GM12878 (cell line): ENCODE measurements around the gene HAPLN2. TPM values are rescaled to one million over a fixed set of nuclear protein-coding genes. Genes with fewer than 3 reads are reported as not detected.

Experiments used
- ATAC-seq: fragments of 200-7000 bp; cut with Tn5 transposase; 3 replicates; pipeline ENCODE4 v1.9.1; 2020; ENCODE audit warnings: mild to moderate bottlenecking, moderate library complexity
- BruUV-seq: library from RNA; stranded (reverse); fragments of 400-500 nt; replicated peaks from 2 replicates; lab custom pipeline; 2021; lab: Mats Ljungman, UMichigan
- CTCF ChIA-PET: fragments of 300-600 bp; sonication (Branson Sonifier 250); formaldehyde crosslinking; extraction: SDS; loops from one replicate; lab custom pipeline; 2021; ENCODE audit warnings: inconsistent platforms; lab: Yijun Ruan, JAX
- POLR2A ChIA-PET: fragments of 350-600 bp; formaldehyde crosslinking; extraction: SDS; loops from one replicate; lab custom pipeline; 2021; ENCODE audit warnings: inconsistent platforms; lab: Charles Lee
- RAD21 ChIA-PET: fragments of 300-600 bp; sonication (Branson Sonifier 250); formaldehyde crosslinking; loops from one replicate; lab custom pipeline; 2023; ENCODE audit warnings: antibody characterized with exemption; ENCODE audit not compliant: unreplicated experiment; lab: Charles Lee
- SMC1A ChIA-PET: fragments of 300-600 bp; sonication (Branson Sonifier 250); formaldehyde crosslinking; loops from one replicate; lab custom pipeline; 2023; ENCODE audit not compliant: unreplicated experiment, uncharacterized antibody; lab: Charles Lee
- DNase-seq: peaks from one replicate; pipeline ENCODE4 v3.0.0-alpha.2; 2011; ENCODE audit warnings: low read depth, low spot score
- FAIRE-seq: peaks from 3 replicates; lab custom pipeline; 2011; peaks lifted over from hg19 to GRCh38; lab: Jason Lieb, UNC
- H2AFZ ChIP-seq: 2 replicates; pipeline ENCODE4 v1.6.0; 2011; ENCODE audit warnings: low read depth, low read length, control low read depth; ENCODE audit not compliant: control insufficient read depth
- H3K27ac ChIP-seq: 2 replicates; pipeline ENCODE4 v1.5.1; 2011; ENCODE audit warnings: control low read depth; ENCODE audit not compliant: control insufficient read depth, insufficient read depth
- H3K27me3 ChIP-seq, 2 experiments: replicated peaks in 1 of 2; 2 replicates each; pipeline versions ENCODE4 v1.6.0 to v1.6.1; 2011; ENCODE audit warnings: low read length in 1 of 2; ENCODE audit not compliant: control insufficient read depth in 2 of 2, insufficient read depth in 2 of 2
- H3K36me3 ChIP-seq, 2 experiments: 2 replicates each; pipeline ENCODE4 v1.5.1; 2011; ENCODE audit warnings: low read length in 1 of 2; ENCODE audit not compliant: control insufficient read depth in 2 of 2, insufficient read depth in 2 of 2
- H3K4me1 ChIP-seq: 2 replicates; pipeline ENCODE4 v1.6.1; 2011; ENCODE audit warnings: mild to moderate bottlenecking, low read length, moderate library complexity, mixed read lengths; ENCODE audit not compliant: control insufficient read depth, insufficient read depth
- H3K4me2 ChIP-seq: 2 replicates; pipeline ENCODE4 v1.6.0; 2011; ENCODE audit warnings: control low read depth; ENCODE audit not compliant: control insufficient read depth, insufficient read depth
- H3K4me3 ChIP-seq: fragments of 200-600 bp; sonication (generic); 2 replicates; pipeline ENCODE4 v1.5.1; 2016
- H3K79me2 ChIP-seq: 2 replicates; pipeline ENCODE4 v1.6.0; 2011; ENCODE audit warnings: low read length; ENCODE audit not compliant: control insufficient read depth, insufficient read depth
- H3K9ac ChIP-seq: 2 replicates; pipeline ENCODE4 v1.8.0; 2011; ENCODE audit warnings: low read length, control low read depth, mixed read lengths; ENCODE audit not compliant: control insufficient read depth, insufficient read depth
- H3K9me3 ChIP-seq: replicated peaks from 3 replicates; pipeline ENCODE4 v1.5.1; 2011; ENCODE audit warnings: mild to moderate bottlenecking, low read length; ENCODE audit not compliant: control insufficient read depth, insufficient read depth
- H4K20me1 ChIP-seq: 2 replicates; pipeline ENCODE4 v1.6.0; 2011; ENCODE audit not compliant: control insufficient read depth, insufficient read depth
- ATF7 ChIP-seq: fragments of 450-650 bp; IDR thresholded peaks from 2 replicates; pipeline ENCODE4 v1.6.1; 2016; ENCODE audit warnings: low read depth, mild to moderate bottlenecking
- RUNX3 ChIP-seq: IDR thresholded peaks from 2 replicates; pipeline ENCODE4 v1.6.1; 2012; ENCODE audit warnings: low read length, inconsistent platforms
- ZZZ3 ChIP-seq: IDR thresholded peaks from 2 replicates; pipeline ENCODE4 v1.6.1; 2011; ENCODE audit warnings: low read depth; ENCODE audit not compliant: control insufficient read depth, insufficient read length
- WGBS: methylation state at CpG from one replicate; pipeline ENCODE4 v1.1.6; 2016; ENCODE audit warnings: low lambda C conversion rate; ENCODE audit not compliant: insufficient replicate concordance, insufficient coverage; ENCODE audit errors: missing lambda C conversion rate; 5-methylcytosine and 5-hydroxymethylcytosine counted together
- in situ Hi-C: fragments of 300-500 bp; cut with MboI; formaldehyde crosslinking; loops from 9 replicates; pipeline ENCODE4 v1.14.3; 2018; ENCODE audit warnings: mixed read lengths
- intact Hi-C: fragments of 100-400 bp; cut with micrococcal nuclease; formaldehyde crosslinking; loops from one replicate; pipeline ENCODE4 v1.14.2; 2022; ENCODE audit not compliant: unreplicated experiment
- polyA plus RNA-seq, 11 experiments: library from polyadenylated mRNA; depleted of rRNA in 4 of 11; unstranded in 6 of 11; stranded (reverse) in 5 of 11; fragments of >200 nt; fragmentation: Nextera tagmentation in 4 of 11; fragmentation: Illumina TruSeq in 1 of 11; extraction: Ambion mirVana in 4 of 11; extraction: Trizol in 1 of 11; gene quantifications; 1 replicate in 1 of 11; 2 replicates in 10 of 11; pipeline versions ENCODE4 v1.2.1 to v1.2.3, GENCODE V29; 2011 to 2016; ENCODE audit warnings: inconsistent platforms in 2 of 11, missing spikeins in 2 of 11, low read depth in 1 of 11
- total RNA-seq, 4 experiments: library from RNA; depleted of rRNA in 3 of 4; stranded (reverse); fragments of >200 nt in 3 of 4; fragmentation: Illumina TruSeq in 1 of 4; extraction: Trizol in 1 of 4; gene quantifications; 2 replicates each; pipeline versions ENCODE4 v1.2.1 to v1.2.3, GENCODE V29; 2013 to 2021

HAPLN2 gene
- total and polyA plus RNA-seq, 10 of the 15 experiments (the other 5 are each of a cell fraction or from before 2014, with no cell fraction given): 0.15 to 0.24 TPM; not detected in 8

DNA sequence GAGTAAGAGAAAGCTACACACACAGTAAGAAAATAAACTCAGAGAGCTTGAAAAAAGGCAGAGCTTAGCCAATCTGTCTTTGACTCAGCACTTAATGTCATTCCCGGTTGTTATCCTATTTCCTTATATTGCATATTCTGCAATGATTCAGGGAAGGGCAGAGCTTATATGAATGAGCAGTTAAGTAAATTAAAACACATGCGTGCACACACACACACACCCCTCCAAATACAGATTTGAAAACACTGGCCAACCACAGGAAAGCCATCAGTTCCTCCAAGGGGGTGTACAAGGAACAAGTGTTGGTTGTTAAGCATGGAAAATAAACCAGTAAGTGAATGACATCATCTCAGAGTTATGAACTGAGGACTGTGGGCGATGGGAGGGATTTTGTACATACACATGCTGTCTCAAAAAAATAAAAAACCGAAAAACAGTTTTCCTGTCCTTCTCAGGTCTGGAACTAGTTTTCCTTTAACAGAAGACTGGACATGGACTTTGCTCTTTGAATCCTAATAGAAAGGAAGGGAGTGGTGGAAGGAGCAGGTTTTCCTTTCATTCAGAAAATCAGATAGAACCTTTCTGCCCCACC is 47.9 kb upstream of the HAPLN2 start:
- H3K36me3 ChIP-seq: no peaks in the 10 kb centered on the region
- CTCF ChIA-PET: interaction anchor here (0.6 to 2.7 kb wide), 14 partner anchors 10 to 1208 kb away, joined by 3 to 16 read pairs (median 4); partner anchors contain the start of genes GPATCH4 and HAPLN2
- H2AFZ ChIP-seq: no peak overlapping the region; the same call in 1 of the 2 replicates
- 0 out of 2 replicates have a peak, but pooled peaks cover 3% of the 10 kb centered on the region for H3K4me1 ChIP-seq
- intact Hi-C loops: no loop called here
- ATAC-seq (no peak), FAIRE-seq (no peak), DNase-seq (no peak)
- 62% methylated on average over 4 of the region's 4 CpGs for WGBS
- peak overlapping the region; percentile 84 for H3K4me2 ChIP-seq
- no peaks in the 10 kb centered on the region for H3K79me2 ChIP-seq
- SMC1A ChIA-PET: interaction anchor here (0.7 to 2.6 kb wide), 14 partner anchors 12 to 90 kb away, joined by 3 to 8 read pairs (median 3); partner anchors contain the start of genes MEF2D and NAXE
- H3K27ac ChIP-seq: no peak overlapping the region
- H4K20me1 ChIP-seq: no peaks in the 10 kb centered on the region
- POLR2A ChIA-PET: interaction anchor here (0.6 to 1.4 kb wide), 4 partner anchors 70 to 129 kb away, joined by 4 to 5 read pairs (median 4); partner anchors contain the start of gene MEF2D
- RAD21 ChIA-PET: interaction anchor here (0.5 to 1.9 kb wide), 7 partner anchors 11 to 235 kb away, joined by 3 to 8 read pairs (median 4); partner anchors contain the start of gene MEF2D
- H3K9ac ChIP-seq: peak overlapping the region; percentile 64; the same call in 1 of the 2 replicates
- in situ Hi-C loops: no loop called here
- H3K27me3 ChIP-seq: no peaks in the 10 kb centered on the region; a peak in 1 of 4 replicates
- TF ChIP-seq ATF7: peak; percentile 64
- TF ChIP-seq RUNX3: peak; percentile 23; the same call in 1 of the 2 replicates
- TF ChIP-seq ZZZ3: no peak
- H3K9me3 ChIP-seq: no peaks in the 10 kb centered on the region
- BruUV-seq: no TSS peak
- peak overlapping the region; percentile 73 for H3K4me3 ChIP-seq
